Gastroesophageal sphincter (tissue), 4 donors: ENCODE results near the gene MAP3K14. TPM values are rescaled to one million over a fixed set of nuclear protein-coding genes. Genes with fewer than 3 reads are reported as not detected.
A peak's percentile ranks its signal among the peaks of the same experiment; 100 is the strongest.

Experiments used
- ATAC-seq: fragments of 150-250 bp; one replicate; pipeline ENCODE4 v1.9.1; 2016; ENCODE audit warnings: mild to moderate bottlenecking, moderate library complexity
- H3K27ac ChIP-seq, 4 donors: fragments of 200-600 bp; sonication (generic) in 3 of 4; 1 replicate in 3 of 4; 2 replicates in 1 of 4; pipeline ENCODE4 v1.5.1; 2016 to 2019
- H3K27me3 ChIP-seq: fragments of 200-600 bp; sonication (generic); one replicate; pipeline ENCODE4 v1.5.1; 2019
- H3K36me3 ChIP-seq, 2 donors: fragments of 200-600 bp; sonication (generic); one replicate each; pipeline ENCODE4 v1.5.1; 2019; ENCODE audit warnings: control low read depth in 1 of 2
- H3K4me1 ChIP-seq, 3 donors: fragments of 200-600 bp; sonication (generic); 1 replicate in 2 of 3; 2 replicates in 1 of 3; pipeline ENCODE4 v1.5.1; 2016 to 2019; ENCODE audit warnings: control low read depth in 2 of 3
- H3K4me3 ChIP-seq, 2 donors: fragments of 200-600 bp; sonication (generic); one replicate each; pipeline ENCODE4 v1.5.1; 2019; ENCODE audit warnings: mild to moderate bottlenecking in 1 of 2, moderate library complexity in 1 of 2
- H3K9me3 ChIP-seq, 3 donors: fragments of 200-600 bp; sonication (generic); one replicate each; pipeline ENCODE4 v1.5.1; 2017 to 2019; ENCODE audit warnings: control low read depth in 2 of 3
- CTCF ChIP-seq, 4 experiments: fragments of 200-600 bp in 2 of 4; fragments of 450-650 bp in 2 of 4; sonication (generic) in 1 of 4; IDR thresholded peaks; one replicate each; pipeline ENCODE4 v1.5.1; 2017 to 2019; ENCODE audit warnings: antibody characterized with exemption in 4 of 4, mild to moderate bottlenecking in 2 of 4, moderate library complexity in 2 of 4
- EP300 ChIP-seq: sonication (generic); formaldehyde crosslinking; IDR thresholded peaks from one replicate; pipeline ENCODE4 v1.6.1; 2017; ENCODE audit warnings: antibody characterized with exemption, mild to moderate bottlenecking
- POLR2A ChIP-seq, 2 donors: fragments of 450-650 bp; IDR thresholded peaks; one replicate each; pipeline ENCODE4 v1.6.1; 2017; ENCODE audit warnings: antibody characterized with exemption in 2 of 2, mild to moderate bottlenecking in 2 of 2, moderate library complexity in 1 of 2
- POLR2AphosphoS5 ChIP-seq: sonication (generic); formaldehyde crosslinking; IDR thresholded peaks from one replicate; pipeline ENCODE4 v1.6.1; 2017; ENCODE audit warnings: antibody characterized with exemption
- WGBS, 2 donors: methylation state at CpG; one replicate each; pipeline ENCODE4 v1.1.5; 2018; ENCODE audit warnings: low coverage in 1 of 2; 5-methylcytosine and 5-hydroxymethylcytosine counted together
- total RNA-seq, 4 donors: library from RNA; depleted of rRNA; stranded (reverse); fragments of >200 nt; gene quantifications; one replicate each; pipeline ENCODE4 v1.1.0, GENCODE V29; 2016

Gene MAP3K14
- total RNA-seq: 10 to 100 TPM in 3 of 4 donors, 1 to 10 TPM in 1; 8.5 to 17.5 (median 13.5) TPM

- H3K36me3 ChIP-seq: no peaks in the 10 kb centered on the region
- WGBS, 2 donors: no CpG with 5 or more reads among the region's 83 CpGs
- H3K9me3 ChIP-seq: no peaks in the 10 kb centered on the region
- peak; percentile 96 to 97 for TF ChIP-seq POLR2A (IDR thresholded peaks at IDR 0.05)
- TF ChIP-seq EP300: no peak
- peak; percentile 91 for TF ChIP-seq POLR2AphosphoS5
- peak in 3 of 4 experiments; percentile 47 to 54 (median 48) for TF ChIP-seq CTCF (IDR thresholded peaks at IDR 0.05)
- peaks cover 11 to 80% (median 47%) of the 10 kb centered on the region in 3 donors for H3K4me1 ChIP-seq
- peak; percentile 57 for ATAC-seq
- H3K27me3 ChIP-seq: no peaks in the 10 kb centered on the region
- H3K4me3 ChIP-seq: peak within 1 kb of the TSS; percentile 54 to 82
- H3K27ac ChIP-seq: peak within 1 kb of the TSS; percentile 60 to 98 (median 96)
These were observed at the start of gene MAP3K14 for GRCh38 chr17:45316434-45317110. Gene MAP3K14 (minus strand): TSS chr17:45317020. CDS start chr17:45290745, 26,275 bp downstream.

- Histone ChIP-seq H3K9me3 (no peaks in the 10 kb centered on the region), H3K36me3 (no peaks in the 10 kb centered on the region), H3K4me1 (peaks cover 0 to 12% (median 2%) of the 10 kb centered on the region in 3 donors), H3K4me3 (no peak overlapping the region), H3K27me3 (no peaks in the 10 kb centered on the region), H3K27ac (no peak overlapping the region)
- 94% methylated on average over 2 to 3 of the region's 3 CpGs for WGBS, 2 donors
- no peak for ATAC-seq
- TF ChIP-seq POLR2A (IDR thresholded peaks at IDR 0.05): no peak
These were observed 49.2 kb upstream of the MAP3K14 start for GRCh38 chr17:45366049-45366448.

GRCh38 chr17:45364531-45365390 lies 47.9 kb upstream of the MAP3K14 start:
- no peak overlapping the region for H3K27ac ChIP-seq
- 65 to 94% methylated on average over 7 to 10 of the region's 17 CpGs for WGBS, 2 donors
- peaks cover 0 to 8% (median 0%) of the 10 kb centered on the region in 3 donors for H3K4me1 ChIP-seq
- no peak overlapping the region for H3K4me3 ChIP-seq
- H3K36me3 ChIP-seq: no peaks in the 10 kb centered on the region
- TF ChIP-seq EP300: no peak
- no peak for TF ChIP-seq CTCF (IDR thresholded peaks at IDR 0.05)
- TF ChIP-seq POLR2AphosphoS5: no peak
- TF ChIP-seq POLR2A (IDR thresholded peaks at IDR 0.05): no peak
- ATAC-seq: no peak
- H3K9me3 ChIP-seq: no peaks in the 10 kb centered on the region
- no peaks in the 10 kb centered on the region for H3K27me3 ChIP-seq

- no peaks in the 10 kb centered on the region for H3K9me3 ChIP-seq
- peaks cover 0 to 8% (median 0%) of the 10 kb centered on the region in 3 donors for H3K4me1 ChIP-seq
- H3K4me3 ChIP-seq: no peak overlapping the region
- no peaks in the 10 kb centered on the region for H3K36me3 ChIP-seq
- no peak overlapping the region for H3K27ac ChIP-seq
- WGBS, 2 donors: 81% methylated on average over 3 of the region's 3 CpGs; no CpG with 5 or more reads in 1 of the 2 donors
- TF ChIP-seq POLR2A (IDR thresholded peaks at IDR 0.05): no peak
- TF ChIP-seq CTCF (IDR thresholded peaks at IDR 0.05): no peak
- TF ChIP-seq POLR2AphosphoS5: no peak
- TF ChIP-seq EP300: no peak
- no peaks in the 10 kb centered on the region for H3K27me3 ChIP-seq
- ATAC-seq: no peak
These were observed 46.7 kb upstream of the MAP3K14 start for GRCh38 chr17:45363498-45363897.

- no peak overlapping the region for H3K4me3 ChIP-seq
- H3K9me3 ChIP-seq: no peaks in the 10 kb centered on the region
- peaks cover 0 to 8% (median 0%) of the 10 kb centered on the region in 3 donors for H3K4me1 ChIP-seq
- TF ChIP-seq EP300 (no peak), CTCF (IDR thresholded peaks at IDR 0.05) (no peak), POLR2AphosphoS5 (no peak), POLR2A (IDR thresholded peaks at IDR 0.05) (no peak)
- 100% methylated on average over 1 of the region's 4 CpGs for WGBS, 2 donors
- no peak overlapping the region for H3K27ac ChIP-seq
- no peaks in the 10 kb centered on the region for H3K36me3 ChIP-seq
- H3K27me3 ChIP-seq: no peaks in the 10 kb centered on the region
- no peak for ATAC-seq
These were observed 45.2 kb upstream of the MAP3K14 start for GRCh38 chr17:45361976-45362375.
